ENCODE results near the gene MAN1A1.
"Not testable (repeated sequence)": the region's sequence is repeated elsewhere in the genome, so short reads cannot be mapped to it uniquely, and the experiment has no call there.

Gene MAN1A1

GRCh38 chr6:119297049-119297448 lies 52.5 kb downstream of the MAN1A1 start:
- no peak for FAIRE-seq

DNA sequence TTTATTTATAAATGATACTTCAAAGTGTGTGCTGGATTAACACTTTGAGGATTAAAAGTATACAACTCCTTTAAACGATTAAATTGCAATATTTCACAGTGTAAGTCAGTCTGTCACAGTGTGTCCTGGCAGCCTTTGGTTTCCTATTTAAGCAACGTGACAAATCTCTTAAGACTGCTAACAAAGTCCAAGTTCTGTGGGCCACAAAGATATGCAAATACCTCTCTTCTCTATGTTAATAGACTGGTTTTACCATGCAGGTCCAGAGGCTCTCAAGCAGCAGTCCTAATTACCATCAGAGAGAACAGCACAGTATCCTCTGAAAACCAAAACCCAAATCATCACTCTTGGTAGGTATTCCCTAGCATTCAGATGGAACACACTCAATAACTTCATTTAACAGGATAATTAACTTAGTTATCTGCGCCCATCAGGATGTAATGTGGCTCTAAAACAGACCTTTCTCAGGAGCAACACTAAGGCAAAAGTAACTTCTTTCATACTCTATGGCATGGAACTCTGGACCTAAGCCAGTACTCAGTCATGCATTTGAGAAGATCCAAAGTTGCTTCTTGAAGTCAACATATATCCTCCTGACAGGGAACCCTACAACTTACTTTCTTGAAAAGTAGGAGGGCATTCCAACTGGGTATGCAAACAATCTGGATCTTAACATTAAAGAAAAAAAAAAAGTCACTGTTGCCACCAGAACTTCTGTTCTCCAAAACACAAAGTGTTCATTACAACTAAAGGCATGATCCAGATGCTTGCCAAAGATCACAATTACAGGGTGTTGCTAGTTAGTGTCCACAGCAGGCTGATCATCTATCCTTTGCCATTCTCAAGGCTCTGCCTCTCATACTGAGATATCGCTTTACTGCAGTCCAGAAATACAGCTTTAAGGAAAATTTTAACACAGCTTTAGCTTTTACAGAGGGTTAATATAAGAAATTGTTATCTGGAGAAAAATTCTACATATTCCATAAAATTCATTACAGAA lies 53.2 kb downstream of the MAN1A1 start:
- FAIRE-seq = no peak

GRCh38 chr6:119294984-119295383 lies 54.6 kb downstream of the MAN1A1 start:
- FAIRE-seq = no peak

GRCh38 chr6:119291060-119291459 lies 58.5 kb downstream of the MAN1A1 start:
- FAIRE-seq = not testable (repeated sequence)

- no peak for FAIRE-seq
Observed at GRCh38 chr6:119290306-119290705, 59.3 kb downstream of the MAN1A1 start.

GRCh38 chr6:119289651-119290050 lies 59.9 kb downstream of the MAN1A1 start:
- no peak for FAIRE-seq

- FAIRE-seq = no peak
Observed at GRCh38 chr6:119285908-119286625, 63.5 kb downstream of the MAN1A1 start.

DNA sequence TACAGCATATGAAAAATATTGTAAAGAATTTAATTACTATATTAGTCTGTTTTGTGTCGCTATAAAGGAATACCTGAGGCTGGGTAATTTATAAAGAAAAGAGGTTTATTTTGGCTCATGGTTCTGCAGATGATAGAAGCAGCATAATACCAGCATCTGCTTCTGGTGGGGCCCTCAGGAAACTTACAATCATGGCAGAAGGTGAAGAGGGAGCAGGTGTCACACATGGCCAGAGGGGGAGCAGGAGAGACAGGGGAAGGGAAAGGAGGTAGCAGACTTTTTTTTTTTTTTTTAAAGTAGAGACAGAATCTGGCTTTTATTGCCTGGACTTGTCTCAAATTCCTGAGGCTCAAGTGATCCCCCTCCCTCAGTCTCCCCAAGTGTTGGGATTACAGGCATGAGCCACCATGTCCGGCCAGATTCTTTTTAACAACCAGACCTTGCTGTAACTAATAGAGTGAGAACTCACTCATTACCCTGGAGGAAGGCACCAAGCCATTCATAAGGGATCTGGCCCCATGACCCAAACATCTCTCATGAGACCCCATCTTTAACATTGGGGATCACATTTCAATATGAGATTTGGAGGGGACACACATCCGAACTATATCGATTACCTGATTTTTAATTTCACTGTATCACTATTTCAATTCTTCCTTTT lies 64.6 kb downstream of the MAN1A1 start:
- no peak for FAIRE-seq

- no peak for FAIRE-seq
Observed at GRCh38 chr6:119283979-119284545, 65.5 kb downstream of the MAN1A1 start.

GRCh38 chr6:119283214-119283613 lies 66.3 kb downstream of the MAN1A1 start:
- FAIRE-seq = no peak

DNA sequence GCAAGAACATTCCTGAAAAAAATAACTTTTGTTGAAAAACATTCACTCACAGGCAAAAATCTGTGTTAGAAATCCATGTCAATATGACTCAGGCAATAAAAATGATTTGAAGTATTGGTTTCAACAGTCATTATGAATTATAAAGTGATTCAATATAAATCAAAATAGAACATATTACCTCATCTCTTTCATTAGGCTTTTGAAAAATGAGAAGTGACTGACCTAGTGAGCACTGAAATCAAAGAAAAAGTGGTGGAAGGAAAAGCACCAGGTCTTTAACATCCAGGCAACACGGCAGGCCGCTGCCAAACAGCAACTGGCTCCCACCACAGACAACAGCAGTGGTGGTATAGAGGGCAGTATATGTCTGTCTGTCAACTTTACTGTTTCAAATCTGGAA lies 68.9 kb downstream of the MAN1A1 start:
- FAIRE-seq = no peak

- no peak for FAIRE-seq
Observed at GRCh38 chr6:119280080-119280479, 69.5 kb downstream of the MAN1A1 start.

DNA sequence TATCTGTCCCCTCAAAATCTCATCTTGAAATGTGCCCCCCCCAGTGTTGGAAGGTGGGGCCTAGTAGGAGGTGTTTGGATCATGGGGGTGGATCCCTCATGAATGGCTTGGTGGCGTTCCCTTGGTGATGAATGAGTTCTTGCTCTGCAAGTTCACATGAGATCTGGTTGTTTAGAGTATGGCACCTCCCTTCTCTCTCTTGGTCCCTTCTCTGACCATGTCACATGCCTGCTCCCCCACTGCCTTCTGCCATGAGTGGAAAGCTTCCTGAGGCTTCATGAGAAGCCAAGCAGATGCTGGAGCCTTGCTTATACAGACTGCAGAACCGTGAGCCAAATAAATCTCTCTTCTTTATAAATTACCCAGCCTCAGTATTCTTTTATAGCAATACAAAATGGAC lies 70.9 kb downstream of the MAN1A1 start:
- FAIRE-seq = no peak

DNA sequence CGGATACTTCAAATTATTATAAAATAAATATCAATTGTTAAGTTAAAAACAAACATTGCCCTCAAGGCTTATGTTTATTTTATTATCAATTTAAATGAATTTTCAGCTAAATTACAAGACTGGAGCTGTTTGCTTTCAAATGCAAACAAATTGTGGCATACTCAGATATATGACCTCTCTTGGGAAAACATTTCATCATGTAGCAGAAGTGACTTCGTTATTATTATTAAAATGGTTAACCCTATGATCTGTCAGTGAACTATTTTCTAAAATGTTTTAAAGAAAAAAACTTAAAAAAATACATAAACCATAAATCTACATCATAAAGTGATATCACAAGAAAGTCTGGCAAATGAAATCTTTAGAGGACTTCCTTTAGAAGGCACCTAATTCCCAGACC lies 72.5 kb downstream of the MAN1A1 start:
- FAIRE-seq = no peak

DNA sequence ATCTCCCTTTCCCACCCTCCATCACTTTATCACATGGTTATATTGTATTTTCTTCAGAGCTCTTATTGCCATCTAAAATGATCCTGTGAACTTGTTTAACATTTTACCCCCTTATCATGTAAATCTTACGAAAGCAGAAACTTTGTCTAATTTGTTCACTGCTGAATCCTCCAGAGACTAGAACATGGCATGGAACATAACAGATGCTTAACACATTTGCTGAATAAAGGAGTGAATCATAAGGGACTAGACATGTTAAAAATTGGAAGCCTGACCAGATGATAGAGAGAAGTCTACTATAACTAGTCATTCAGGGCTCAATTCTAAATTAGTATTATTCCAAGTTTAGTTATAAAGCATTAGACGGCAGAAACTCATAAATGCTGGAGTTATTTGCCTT lies 73.3 kb downstream of the MAN1A1 start:
- FAIRE-seq = no peak

GRCh38 chr6:119274197-119274595 lies 75.4 kb downstream of the MAN1A1 start:
- FAIRE-seq = no peak

DNA sequence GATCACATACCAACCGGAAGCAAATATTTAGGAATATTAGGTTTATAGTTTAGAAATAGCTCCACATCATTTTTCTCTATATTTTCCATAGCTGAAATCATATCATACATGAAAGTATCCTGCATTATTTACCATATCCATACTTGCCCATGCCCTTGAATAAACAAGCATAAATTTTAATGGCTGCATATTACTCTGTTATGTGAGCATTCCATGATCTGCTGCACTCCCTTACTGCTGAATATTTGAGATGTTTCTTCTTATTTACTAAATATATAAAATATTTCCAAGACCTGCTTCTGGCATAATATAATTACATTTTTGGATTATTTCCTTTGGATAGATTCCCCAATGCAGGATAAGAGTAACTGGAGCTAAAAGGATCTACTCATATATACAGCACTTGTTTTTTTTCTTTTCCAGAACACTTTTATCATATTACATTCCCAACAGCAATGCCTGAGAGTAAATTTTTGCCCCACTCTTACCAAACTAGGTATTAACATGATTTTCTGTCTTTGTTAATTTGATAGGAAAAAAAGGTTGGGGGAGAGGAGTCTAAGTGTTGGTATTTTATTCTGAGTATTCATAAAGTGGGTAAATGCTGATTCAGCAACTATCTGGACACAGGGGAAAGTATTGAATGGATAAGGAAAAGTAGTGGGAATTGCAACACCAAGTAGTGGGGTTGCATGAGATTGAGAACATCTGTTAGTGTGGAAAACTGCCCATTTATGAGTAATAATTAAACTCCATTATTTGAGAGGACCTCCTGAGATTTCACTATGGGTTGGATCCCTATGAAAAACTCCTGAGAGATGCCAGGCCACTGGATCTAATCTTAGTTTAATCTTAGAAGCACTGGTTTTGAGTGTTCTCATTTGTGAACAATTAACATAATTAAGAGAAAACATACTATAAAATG lies 76.0 kb downstream of the MAN1A1 start:
- no peak for FAIRE-seq

GRCh38 chr6:119270545-119270944 lies 79.0 kb downstream of the MAN1A1 start:
- FAIRE-seq = no peak

DNA sequence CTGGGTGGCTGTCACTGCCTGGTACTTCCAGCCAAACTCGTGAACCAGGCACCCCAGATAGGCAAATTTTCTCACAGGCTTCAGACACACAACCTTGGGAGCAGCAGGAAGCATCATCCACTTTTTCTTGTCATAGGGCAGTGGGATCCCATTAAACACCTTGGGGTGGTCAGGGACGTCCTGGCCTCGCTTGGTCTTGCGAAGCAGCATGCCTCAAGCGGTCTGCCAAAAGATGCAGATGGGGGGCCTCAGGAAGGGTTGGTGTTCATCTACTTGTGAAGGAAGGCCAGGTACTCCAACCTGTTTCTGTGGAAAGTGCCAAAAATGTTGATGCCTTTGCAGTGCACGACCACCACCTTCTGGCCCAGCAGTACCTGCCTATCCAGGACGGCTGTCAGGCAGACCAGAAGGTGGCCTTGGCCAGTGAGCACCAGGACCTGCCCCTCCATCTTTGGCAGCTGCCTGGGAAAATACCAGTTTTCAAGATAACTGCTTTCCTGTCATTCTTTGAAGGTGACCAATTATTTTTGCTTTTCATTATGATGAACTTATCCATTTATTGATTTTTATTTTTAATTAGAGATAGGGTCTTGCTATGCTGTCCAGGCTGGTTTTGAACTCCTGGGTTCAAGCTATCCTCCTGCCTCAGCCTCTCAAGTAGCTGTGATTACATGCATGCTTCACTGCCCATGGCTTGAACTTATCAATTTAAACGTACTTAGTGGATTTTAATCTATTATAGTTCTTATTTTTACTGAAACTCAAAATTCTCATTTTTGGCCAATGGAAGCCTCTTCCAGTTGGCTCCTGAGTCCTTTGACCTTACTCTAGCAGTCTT lies 80.1 kb downstream of the MAN1A1 start:
- FAIRE-seq = no peak

DNA sequence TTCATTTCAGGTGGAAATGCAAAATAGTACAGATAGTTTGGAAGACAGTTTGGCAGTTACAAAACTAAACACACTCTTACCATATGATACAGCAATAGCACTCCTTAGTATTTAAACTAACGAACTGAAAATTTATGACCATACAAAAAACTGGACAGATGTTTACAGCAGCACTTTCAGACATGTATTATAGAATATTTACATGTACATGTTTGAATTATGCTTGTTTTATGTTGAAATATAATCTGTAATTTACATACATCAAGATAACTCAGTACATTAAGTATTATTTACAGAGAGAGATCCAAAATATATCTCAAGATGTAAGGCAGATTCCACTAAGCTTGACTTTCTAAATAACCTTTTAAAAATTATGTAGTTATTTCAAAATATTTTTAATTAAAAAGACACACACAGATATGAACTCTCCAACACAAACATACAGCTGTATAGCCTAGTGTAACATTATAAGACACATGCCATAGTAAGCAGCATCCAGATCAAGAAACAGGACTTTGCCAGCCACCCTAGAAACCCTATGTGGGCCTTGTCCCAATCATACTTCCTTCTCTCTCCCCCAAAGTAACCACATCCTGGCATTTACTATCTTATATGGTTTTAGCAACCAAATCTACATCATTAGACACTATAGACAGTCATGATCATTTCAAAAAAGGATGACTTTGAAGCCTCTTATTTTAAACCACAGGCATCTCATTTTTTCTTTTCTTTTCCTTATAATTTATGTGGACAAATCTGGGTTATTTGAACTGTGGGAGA lies 82.2 kb downstream of the MAN1A1 start:
- FAIRE-seq = no peak

Measured in G401.6 (cell line).